Adrenal gland (tissue), 5 donors: ENCODE results near the gene CLEC4E.

Experiments
- CTCF ChIP-seq, 6 experiments: fragments of 450-650 bp in 4 of 6; fragments of 200-600 bp in 2 of 6; sonication (generic) in 1 of 6; IDR thresholded peaks; 1 replicate in 5 of 6; 2 replicates in 1 of 6; pipeline versions ENCODE4 v1.5.1 to v1.8.0; 2016 to 2021; ENCODE audit warnings: antibody characterized with exemption in 6 of 6, mild to moderate bottlenecking in 2 of 6, moderate library complexity in 1 of 6
- POLR2A ChIP-seq, 2 donors: fragments of 450-650 bp; IDR thresholded peaks; one replicate each; pipeline ENCODE4 v1.6.1; 2017; ENCODE audit warnings: antibody characterized with exemption in 2 of 2, mild to moderate bottlenecking in 2 of 2, moderate library complexity in 1 of 2
- donor health status: DM: no; HTN: no; CAD: no.

GRCh38 chr12:8493084-8493483 is 47.6 kb downstream of the CLEC4E start:
- TF ChIP-seq POLR2A (IDR thresholded peaks at IDR 0.05) (no peak), CTCF (IDR thresholded peaks at IDR 0.05) (no peak)
